ENCODE data around the gene HSD17B14.
"Not testable (repeated sequence)": the region's sequence is repeated elsewhere in the genome, so short reads cannot be mapped to it uniquely, and the experiment has no call there.

HSD17B14 gene

DNA sequence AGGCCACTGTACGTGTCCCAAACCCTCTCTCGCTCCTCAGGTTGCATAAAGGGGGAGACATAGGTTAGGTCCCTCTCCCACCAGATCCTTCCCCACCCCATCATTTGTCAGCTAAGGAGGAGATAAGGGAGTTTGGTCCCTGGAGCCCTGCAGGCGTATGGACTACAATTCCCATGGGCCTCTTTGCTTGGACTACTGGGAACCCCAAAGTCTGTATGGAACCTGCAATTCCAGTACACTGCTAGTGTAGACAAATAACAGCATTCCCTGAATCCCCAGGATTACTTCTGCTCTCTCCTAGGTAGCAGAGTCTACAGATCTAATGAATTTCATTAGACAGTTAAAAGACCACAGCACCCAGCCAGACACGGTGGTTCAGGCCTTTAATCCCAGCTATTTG lies 16.0 kb upstream of the HSD17B14 start:
- no peak overlapping the region for H3K4me3 ChIP-seq (replicated peaks in 1 of 2; ENCODE audit: low read depth in 2 of 2, low read length in 2 of 2)
- TF ChIP-seq, protein P1, sequence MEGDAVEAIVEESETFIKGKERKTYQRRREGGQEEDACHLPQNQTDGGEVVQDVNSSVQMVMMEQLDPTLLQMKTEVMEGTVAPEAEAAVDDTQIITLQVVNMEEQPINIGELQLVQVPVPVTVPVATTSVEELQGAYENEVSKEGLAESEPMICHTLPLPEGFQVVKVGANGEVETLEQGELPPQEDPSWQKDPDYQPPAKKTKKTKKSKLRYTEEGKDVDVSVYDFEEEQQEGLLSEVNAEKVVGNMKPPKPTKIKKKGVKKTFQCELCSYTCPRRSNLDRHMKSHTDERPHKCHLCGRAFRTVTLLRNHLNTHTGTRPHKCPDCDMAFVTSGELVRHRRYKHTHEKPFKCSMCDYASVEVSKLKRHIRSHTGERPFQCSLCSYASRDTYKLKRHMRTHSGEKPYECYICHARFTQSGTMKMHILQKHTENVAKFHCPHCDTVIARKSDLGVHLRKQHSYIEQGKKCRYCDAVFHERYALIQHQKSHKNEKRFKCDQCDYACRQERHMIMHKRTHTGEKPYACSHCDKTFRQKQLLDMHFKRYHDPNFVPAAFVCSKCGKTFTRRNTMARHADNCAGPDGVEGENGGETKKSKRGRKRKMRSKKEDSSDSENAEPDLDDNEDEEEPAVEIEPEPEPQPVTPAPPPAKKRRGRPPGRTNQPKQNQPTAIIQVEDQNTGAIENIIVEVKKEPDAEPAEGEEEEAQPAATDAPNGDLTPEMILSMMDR (IDR thresholded peaks at IDR 0.05; ENCODE audit: low read depth, low read length) = no peak
- no peak for DNase-seq (ENCODE audit: low read depth in 2 of 2)

DNA sequence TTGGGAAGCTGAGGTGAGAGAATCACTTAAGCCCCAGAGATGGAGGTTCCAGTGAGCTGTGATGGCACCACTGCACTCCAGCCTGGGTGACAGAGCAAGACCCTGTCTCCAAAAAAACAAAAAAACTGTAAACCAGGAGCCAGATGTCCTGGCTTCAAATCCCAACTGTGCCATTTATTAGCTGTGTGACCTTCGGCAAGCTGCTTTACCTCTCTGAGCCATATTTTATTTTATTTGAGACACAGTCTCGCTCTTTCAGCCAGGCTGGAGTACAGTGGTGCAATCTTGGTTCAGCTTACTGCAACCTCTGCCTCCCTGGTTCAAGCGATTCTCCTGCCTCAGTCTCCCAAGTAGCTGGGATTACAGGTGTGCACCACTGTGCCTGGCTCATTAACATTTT lies 10.4 kb upstream of the HSD17B14 start:
- H3K4me3 ChIP-seq (replicated peaks in 1 of 2; ENCODE audit: low read depth in 2 of 2, low read length in 2 of 2); DNase-seq (ENCODE audit: low read depth in 2 of 2): not testable (repeated sequence)

DNA sequence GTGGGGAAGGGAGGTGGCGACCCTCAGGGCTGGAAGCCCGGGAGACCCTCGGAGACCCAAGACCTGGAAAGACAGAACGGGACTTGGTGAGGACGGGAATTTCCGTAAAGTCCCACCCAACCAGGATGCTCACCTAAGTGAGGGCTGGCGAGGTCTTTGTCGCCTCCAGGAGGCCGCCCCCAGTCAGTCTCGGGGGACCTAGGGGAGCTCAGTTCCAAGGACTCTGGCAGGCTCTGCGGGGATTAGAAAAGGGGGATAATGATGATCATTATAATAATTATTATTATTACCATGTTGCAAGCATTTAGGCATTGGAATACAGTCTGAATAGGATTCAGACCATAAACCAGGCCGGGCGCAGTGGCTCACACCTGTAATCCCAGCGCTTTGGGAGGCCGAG lies 9.1 kb upstream of the HSD17B14 start:
- no peak overlapping the region for H3K4me3 ChIP-seq (replicated peaks in 1 of 2; ENCODE audit: low read depth in 2 of 2, low read length in 2 of 2)
- DNase-seq (ENCODE audit: low read depth in 2 of 2) = no peak
- TF ChIP-seq, protein P1 (IDR thresholded peaks at IDR 0.05; ENCODE audit: low read depth, low read length) = no peak

DNA sequence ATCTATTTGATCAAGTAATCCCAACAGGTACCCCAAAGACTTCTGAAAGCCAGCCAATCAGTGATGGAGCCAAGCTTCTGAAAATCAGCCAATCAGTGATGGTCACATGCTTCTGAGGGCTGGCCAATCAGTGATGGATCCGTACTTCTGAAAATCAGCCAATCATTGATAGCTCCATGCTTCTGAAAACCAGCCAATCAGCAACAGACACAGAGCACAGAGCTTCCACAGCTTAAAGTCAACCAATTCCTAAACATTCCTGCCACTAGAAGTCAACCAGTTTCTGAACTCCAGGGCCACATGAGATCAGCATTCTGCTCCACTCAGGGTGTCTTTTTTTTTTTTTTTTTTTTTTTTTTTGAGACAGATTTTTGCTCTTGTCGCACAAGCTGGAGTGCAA lies 8.2 kb upstream of the HSD17B14 start:
- H3K4me3 ChIP-seq (replicated peaks in 1 of 2; ENCODE audit: low read depth in 2 of 2, low read length in 2 of 2) = no peak overlapping the region
- TF ChIP-seq, protein P1 (IDR thresholded peaks at IDR 0.05; ENCODE audit: low read depth, low read length) = peak; percentile 20
- peak; percentile 51 to 59 for DNase-seq (ENCODE audit: low read depth in 2 of 2)

DNA sequence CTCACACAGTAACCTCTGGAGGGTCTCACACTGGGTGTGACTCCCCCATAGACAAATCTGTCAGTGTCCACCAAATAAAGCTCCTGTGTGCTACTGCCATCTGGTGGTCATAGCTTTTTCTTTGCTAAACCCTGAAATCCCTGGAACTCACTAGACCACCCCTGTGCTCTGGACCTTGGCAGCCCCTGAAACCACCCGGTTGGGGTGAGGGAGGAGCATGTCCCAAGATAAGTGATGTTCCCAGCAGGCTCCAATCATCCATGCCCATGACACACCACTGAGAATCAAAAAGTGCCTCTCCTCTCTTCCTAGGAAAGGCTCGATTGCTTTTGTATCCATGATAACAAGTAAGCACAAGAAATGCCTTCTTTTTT lies 6.5 kb upstream of the HSD17B14 start:
- H3K4me3 ChIP-seq (replicated peaks in 1 of 2; ENCODE audit: low read depth in 2 of 2, low read length in 2 of 2) = no peak overlapping the region
- DNase-seq (ENCODE audit: low read depth in 2 of 2) = peak; percentile 68
- TF ChIP-seq, protein P1 (IDR thresholded peaks at IDR 0.05; ENCODE audit: low read depth, low read length) = peak; percentile 85

DNA sequence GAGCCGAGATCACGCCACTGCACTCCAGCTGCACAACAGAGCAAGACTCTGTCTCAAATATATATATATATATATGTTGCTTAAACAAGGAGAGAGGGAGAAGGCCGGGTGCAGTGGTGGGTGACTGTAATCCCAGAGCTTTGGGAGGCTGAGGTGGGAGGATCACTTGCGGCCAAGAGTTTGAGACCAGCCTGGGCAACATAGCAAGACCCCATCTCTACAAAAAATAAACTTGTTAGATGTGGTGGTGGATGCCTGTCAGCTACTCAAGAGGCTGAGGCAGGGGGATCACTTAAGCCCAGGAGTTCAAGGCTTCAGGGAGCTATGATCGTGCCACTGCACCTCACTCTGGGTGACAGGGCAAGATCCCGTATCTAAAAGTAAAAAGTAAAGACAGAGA lies 5.3 kb upstream of the HSD17B14 start:
- H3K4me3 ChIP-seq (replicated peaks in 1 of 2; ENCODE audit: low read depth in 2 of 2, low read length in 2 of 2) = no peak overlapping the region
- TF ChIP-seq, protein P1 (IDR thresholded peaks at IDR 0.05; ENCODE audit: low read depth, low read length) = no peak
- no peak for DNase-seq (ENCODE audit: low read depth in 2 of 2)

DNA sequence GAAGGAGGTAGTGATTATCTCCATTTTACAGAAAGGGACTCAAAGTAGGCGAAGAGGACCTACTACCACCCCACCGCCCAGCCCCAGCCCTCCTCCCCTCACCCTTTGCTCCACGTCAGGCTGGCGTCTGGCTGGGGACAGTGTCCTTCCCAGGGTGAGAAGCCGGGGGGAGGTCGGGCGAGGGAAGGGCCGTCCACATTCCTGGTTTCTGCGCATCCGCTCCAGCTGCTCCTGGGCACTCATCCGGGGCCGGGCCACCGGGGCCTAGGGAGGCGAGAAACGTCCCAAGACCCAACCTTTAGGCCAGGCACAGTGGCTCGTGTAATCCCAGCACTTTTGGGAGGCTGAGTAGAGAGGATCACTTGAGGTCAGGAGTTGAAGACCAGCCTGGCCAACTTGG lies 4.8 kb upstream of the HSD17B14 start:
- H3K4me3 ChIP-seq (replicated peaks in 1 of 2; ENCODE audit: low read depth in 2 of 2, low read length in 2 of 2) = no peak overlapping the region
- TF ChIP-seq, protein P1 (IDR thresholded peaks at IDR 0.05; ENCODE audit: low read depth, low read length) = no peak
- no peak for DNase-seq (ENCODE audit: low read depth in 2 of 2)
